ENCODE measurements around the gene CMTM7.

GRCh38 chr3:32366638-32367397 lies 24.8 kb upstream of the CMTM7 start:
- no peak for TF ChIP-seq POLR2AphosphoS5 (IDR thresholded peaks at IDR 0.05)
- TF ChIP-seq CTCF (IDR thresholded peaks at IDR 0.05) = no peak
- TF ChIP-seq POLR2A (IDR thresholded peaks at IDR 0.05) = no peak
